GM23338 (cell line): ENCODE results near the gene ZBTB48. TPM values are rescaled to one million over a fixed set of nuclear protein-coding genes. Genes with fewer than 3 reads are reported as not detected.

Experiments used
- ATAC-seq: fragments of 200-7000 bp; cut with Tn5 transposase; 3 replicates; pipeline ENCODE4 v1.9.1; 2020
- DNase-seq: peaks from one replicate; pipeline ENCODE4 v3.0.0-alpha.2; 2015; ENCODE audit warnings: low spot score
- H2AFZ ChIP-seq: fragments of 200-600 bp; sonication (generic); 2 replicates; pipeline ENCODE4 v1.8.0; 2016; ENCODE audit warnings: antibody characterized with exemption, mild to moderate bottlenecking, moderate library complexity
- H3F3A ChIP-seq: fragments of 200-600 bp; sonication (generic); replicated peaks from 2 replicates; pipeline ENCODE4 v1.8.0; 2017; ENCODE audit warnings: antibody characterized with exemption, mixed run types, low read depth
- H3K27ac ChIP-seq: fragments of 200-600 bp; sonication (generic); 2 replicates; pipeline ENCODE4 v1.6.1; 2016; ENCODE audit warnings: low read depth
- H3K27me3 ChIP-seq: fragments of 200-600 bp; sonication (generic); 2 replicates; pipeline ENCODE4 v1.8.0; 2016; ENCODE audit warnings: mild to moderate bottlenecking, mixed run types, moderate library complexity; ENCODE audit not compliant: insufficient read depth
- H3K36me3 ChIP-seq: fragments of 200-600 bp; sonication (generic); 2 replicates; pipeline ENCODE4 v1.8.0; 2016; ENCODE audit warnings: mild to moderate bottlenecking; ENCODE audit not compliant: insufficient read depth
- H3K4me1 ChIP-seq: fragments of 200-600 bp; sonication (generic); 2 replicates; pipeline ENCODE4 v1.8.0; 2016; ENCODE audit warnings: mild to moderate bottlenecking, moderate library complexity; ENCODE audit not compliant: insufficient read depth
- H3K4me2 ChIP-seq: fragments of 200-600 bp; sonication (generic); 2 replicates; pipeline ENCODE4 v1.7.1; 2017; ENCODE audit warnings: mixed run types
- H3K4me3 ChIP-seq: fragments of 200-600 bp; sonication (generic); 2 replicates; pipeline ENCODE4 v1.6.1; 2016; ENCODE audit warnings: mixed run types
- H3K79me2 ChIP-seq: fragments of 200-600 bp; sonication (generic); replicated peaks from 2 replicates; pipeline ENCODE4 v1.8.0; 2017; ENCODE audit warnings: mild to moderate bottlenecking; ENCODE audit not compliant: insufficient read depth
- H3K9me2 ChIP-seq: fragments of 200-600 bp; sonication (generic); 2 replicates; pipeline ENCODE4 v1.8.0; 2017; ENCODE audit not compliant: insufficient read depth
- H4K20me1 ChIP-seq: fragments of 200-600 bp; sonication (generic); replicated peaks from 2 replicates; pipeline ENCODE4 v1.8.0; 2017; ENCODE audit warnings: mild to moderate bottlenecking; ENCODE audit not compliant: insufficient read depth
- H3K27ac Mint-ChIP-seq: 2 replicates; pipeline ENCODE4 v1.8.0; 2020; ENCODE audit warnings: inconsistent platforms, mild to moderate bottlenecking, moderate library complexity, mixed read lengths
- H3K27me3 Mint-ChIP-seq: 3 replicates; pipeline ENCODE4 v1.8.0; 2022; ENCODE audit warnings: low read depth, mild to moderate bottlenecking, moderate library complexity, mixed read lengths, inconsistent platforms; ENCODE audit not compliant: insufficient read depth, poor library complexity
- H3K36me3 Mint-ChIP-seq: 3 replicates; pipeline ENCODE4 v1.8.0; 2021; ENCODE audit warnings: low read depth, mild to moderate bottlenecking, inconsistent platforms, moderate library complexity, mixed read lengths
- H3K4me1 Mint-ChIP-seq: 3 replicates; pipeline ENCODE4 v1.8.0; 2020; ENCODE audit warnings: mild to moderate bottlenecking, inconsistent platforms, mixed read lengths
- H3K4me3 Mint-ChIP-seq: 3 replicates; pipeline ENCODE4 v1.8.0; 2021; ENCODE audit warnings: moderate library complexity, mild to moderate bottlenecking, inconsistent platforms, mixed read lengths
- H3K9me3 Mint-ChIP-seq: 3 replicates; pipeline ENCODE4 v1.8.0; 2020; ENCODE audit warnings: moderate library complexity, mild to moderate bottlenecking, inconsistent platforms, mixed read lengths
- CREB1 ChIP-seq: fragments of 250-450 bp; sonication (Bioruptor Pico); IDR thresholded peaks from 2 replicates; pipeline ENCODE4 v1.5.0; 2020; ENCODE audit warnings: low read depth, mild to moderate bottlenecking, moderate library complexity
- CTCF ChIP-seq, 2 experiments: fragments of 200-600 bp in 1 of 2; sonication (generic) in 1 of 2; conservative IDR thresholded peaks; 2 replicates each; pipeline versions ENCODE4 v1.5.1 to v1.6.1; 2016 to 2017; ENCODE audit warnings: antibody characterized with exemption in 2 of 2, low read depth in 2 of 2, mild to moderate bottlenecking in 2 of 2, moderate library complexity in 1 of 2
- ETS1 ChIP-seq: IDR thresholded peaks from 2 replicates; pipeline ENCODE4 v1.6.1; 2016; ENCODE audit warnings: antibody characterized with exemption
- EZH2phosphoT487 ChIP-seq: fragments of 200-600 bp; sonication (generic); IDR thresholded peaks from one replicate; pipeline ENCODE4 v1.8.1; 2018; ENCODE audit warnings: antibody characterized with exemption; ENCODE audit not compliant: unreplicated experiment
- JUNB ChIP-seq: IDR thresholded peaks from one replicate; pipeline ENCODE4 v1.6.1; 2016; ENCODE audit warnings: antibody characterized with exemption; ENCODE audit not compliant: unreplicated experiment
- NANOG ChIP-seq: IDR thresholded peaks from 2 replicates; pipeline ENCODE4 v1.6.1; 2016; ENCODE audit warnings: antibody characterized with exemption, borderline replicate concordance
- POLR2AphosphoS5 ChIP-seq: IDR thresholded peaks from 2 replicates; pipeline ENCODE4 v1.6.1; 2016; ENCODE audit warnings: antibody characterized with exemption, low read depth
- REST ChIP-seq: IDR thresholded peaks from one replicate; pipeline ENCODE4 v1.6.1; 2018; ENCODE audit warnings: antibody characterized with exemption; ENCODE audit not compliant: unreplicated experiment
- ZNF114 ChIP-seq: fragments of 250-450 bp; sonication (Bioruptor Pico); IDR thresholded peaks from 2 replicates; pipeline ENCODE4 v1.5.0; 2020; ENCODE audit warnings: mild to moderate bottlenecking, moderate library complexity
- ZNF331 ChIP-seq: fragments of 250-450 bp; sonication (Bioruptor Pico); IDR thresholded peaks from 2 replicates; pipeline ENCODE4 v1.5.0; 2020; ENCODE audit warnings: low read depth, mild to moderate bottlenecking, moderate library complexity
- polyA plus RNA-seq: library from polyadenylated mRNA; unstranded; fragments of >200 nt; fragmentation: Nextera tagmentation; extraction: Ambion mirVana; gene quantifications from 2 replicates; pipeline ENCODE4 v1.2.1, GENCODE V29; 2016
- total RNA-seq: library from RNA; depleted of rRNA; stranded (reverse); fragments of >200 nt; shearing (Covaris generic); gene quantifications from 2 replicates; pipeline ENCODE4 v1.2.3, GENCODE V29; 2014

Gene ZBTB48
- total and polyA plus RNA-seq, 2 experiments from 2014 or later: 17.3 to 25.5 TPM

GRCh38 chr1:6585841-6586240 is 6.0 kb downstream of the ZBTB48 start:
- TF ChIP-seq ETS1: no peak
- TF ChIP-seq ZNF114: no peak
- no peak for TF ChIP-seq NANOG
- no peak for TF ChIP-seq EZH2phosphoT487
- TF ChIP-seq REST: no peak
- no peak for TF ChIP-seq JUNB
- no peak for TF ChIP-seq ZNF331 (CRISPR knock-in tag)
- no peaks in the 10 kb centered on the region for H3K36me3 ChIP-seq
- H3K4me3 ChIP-seq: no peak overlapping the region
- H3K27me3 ChIP-seq: no peaks in the 10 kb centered on the region
- peaks cover 5% of the 10 kb centered on the region; the same call in 1 of the 2 replicates for H4K20me1 ChIP-seq
- peaks cover 18% of the 10 kb centered on the region for H3K36me3 Mint-ChIP-seq
- no peak overlapping the region for H2AFZ ChIP-seq
- H3K27me3 Mint-ChIP-seq: peaks cover 19% of the 10 kb centered on the region
- ATAC-seq: no peak
- 0 out of 2 replicates have a peak, but pooled peaks cover 2% of the 10 kb centered on the region for H3K4me1 ChIP-seq
- H3F3A ChIP-seq: peaks cover 14% of the 10 kb centered on the region; the same call in 1 of the 2 replicates
- H3K9me3 Mint-ChIP-seq: no peaks in the 10 kb centered on the region
- H3K27ac Mint-ChIP-seq: peak overlapping the region; percentile 31; the same call in 1 of the 2 replicates
- H3K79me2 ChIP-seq: peaks cover 10% of the 10 kb centered on the region; the same call in 1 of the 2 replicates
- H3K4me1 Mint-ChIP-seq: peaks cover 7% of the 10 kb centered on the region
- H3K4me3 Mint-ChIP-seq: no peak overlapping the region
- DNase-seq: no peak
- H3K4me2 ChIP-seq: no peak overlapping the region
- no peak overlapping the region for H3K27ac ChIP-seq
- no peaks in the 10 kb centered on the region for H3K9me2 ChIP-seq

- H3K36me3 ChIP-seq: no peaks in the 10 kb centered on the region
- H3K4me1 ChIP-seq: no peaks in the 10 kb centered on the region
- TF ChIP-seq JUNB: no peak
- TF ChIP-seq ZNF114: no peak
- TF ChIP-seq CREB1: no peak
- TF ChIP-seq EZH2phosphoT487: no peak
- TF ChIP-seq ETS1: no peak
- no peak for TF ChIP-seq REST
- no peak for TF ChIP-seq ZNF331 (CRISPR knock-in tag)
- no peak; the same call in 1 of the 2 replicates for TF ChIP-seq POLR2AphosphoS5
- TF ChIP-seq CTCF (conservative IDR thresholded peaks at IDR 0.05; ENCODE audit: low read depth in 2 of 2): no peak
Measured at GRCh38 chr1:6586404-6586816, 6.6 kb downstream of the ZBTB48 start.

More at GRCh38 chr1:6586404-6586816, 6.6 kb downstream of the ZBTB48 start:
- Histone ChIP-seq H3K4me2 (no peak overlapping the region), H3K79me2 (peaks cover 6% of the 10 kb centered on the region; the same call in 1 of the 2 replicates), H4K20me1 (peaks cover 5% of the 10 kb centered on the region; the same call in 1 of the 2 replicates), H2AFZ (no peak overlapping the region), H3K27ac (no peak overlapping the region), H3K9me2 (no peaks in the 10 kb centered on the region), H3F3A (peaks cover 14% of the 10 kb centered on the region; the same call in 1 of the 2 replicates), H3K27me3 (no peaks in the 10 kb centered on the region), H3K4me3 (no peak overlapping the region)
- ATAC-seq (no peak), DNase-seq (no peak)
- Mint-ChIP-seq H3K9me3 (no peaks in the 10 kb centered on the region), H3K4me1 (peaks cover 6% of the 10 kb centered on the region; the same call in 2 of the 3 replicates), H3K27ac (no peak overlapping the region), H3K27me3 (peaks cover 19% of the 10 kb centered on the region), H3K36me3 (peaks cover 18% of the 10 kb centered on the region), H3K4me3 (no peak overlapping the region)
